Measurements from ENCODE around the gene AQP2. TPM values are rescaled to one million over a fixed set of nuclear protein-coding genes. Genes with fewer than 3 reads are reported as not detected.

Gene AQP2
- total RNA-seq, 1 donor from 2014 or later, result not detected

DNA sequence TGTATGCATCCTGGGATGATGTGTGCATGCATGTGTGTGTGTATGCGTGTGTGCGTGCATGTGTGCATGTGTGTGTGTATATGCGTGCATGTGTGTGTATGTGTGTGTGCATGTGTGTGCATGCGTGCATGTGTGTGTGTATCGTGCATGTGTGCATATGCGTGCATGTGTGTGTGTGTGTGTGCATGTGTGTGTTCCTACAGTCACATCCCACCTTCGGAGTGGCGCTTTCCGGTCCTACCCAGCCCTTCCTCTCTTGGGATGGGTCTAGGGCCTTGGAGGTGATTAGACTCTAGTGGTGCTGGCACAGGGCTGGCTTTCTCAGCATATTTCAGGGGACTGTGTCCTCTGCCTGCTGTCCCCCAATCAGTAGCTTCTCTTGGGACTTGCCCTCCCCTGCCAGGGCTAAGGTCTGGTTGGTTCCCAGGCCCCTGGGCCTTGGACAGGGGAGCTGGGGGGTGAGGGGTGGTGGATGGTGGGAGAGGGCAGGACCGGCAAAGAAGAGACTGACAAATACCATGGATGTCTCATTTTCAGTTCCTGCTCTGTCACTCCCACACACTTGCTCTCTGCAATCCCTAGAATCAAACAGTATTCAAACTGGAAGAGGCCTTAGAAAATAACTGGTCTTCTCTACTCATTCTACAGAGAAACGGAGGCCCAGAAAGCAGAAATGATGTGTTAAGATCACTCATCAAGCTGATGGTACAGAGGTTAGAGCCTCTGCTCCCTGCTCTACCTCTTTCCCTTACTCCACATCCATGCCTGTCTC is 24.9 kb upstream of the AQP2 start:
- H3F3A ChIP-seq (ENCODE audit: low read depth), result no peaks in the 10 kb centered on the region
- no peak overlapping the region for H3K4me2 ChIP-seq
- H3K27me3 ChIP-seq, result no peaks in the 10 kb centered on the region
- no peaks in the 10 kb centered on the region for H4K20me1 ChIP-seq (ENCODE audit: low read depth)
- H3K27ac Mint-ChIP-seq, result peak overlapping the region; percentile 53
- DNase-seq (ENCODE audit: low spot score), result no peak
- no peaks in the 10 kb centered on the region for H3K79me2 ChIP-seq (ENCODE audit: low read depth)
- peak overlapping the region; percentile 38 for H3K4me3 Mint-ChIP-seq
- H3K4me1 Mint-ChIP-seq, result peaks cover 13% of the 10 kb centered on the region
- no peaks in the 10 kb centered on the region for H3K36me3 ChIP-seq
- H3K9me3 ChIP-seq (ENCODE audit: low read depth), result no peaks in the 10 kb centered on the region
- H3K4me1 ChIP-seq, result no peaks in the 10 kb centered on the region
- H3K27me3 Mint-ChIP-seq (ENCODE audit: insufficient read depth, low read depth), result peaks cover 14% of the 10 kb centered on the region
- TF ChIP-seq CTCF (IDR thresholded peaks at IDR 0.05), result no peak
- no peak for TF ChIP-seq EZH2phosphoT487 (IDR thresholded peaks at IDR 0.05)
- TF ChIP-seq EZH2 (IDR thresholded peaks at IDR 0.05), result no peak
- no peak overlapping the region for H3K4me3 ChIP-seq
- no peaks in the 10 kb centered on the region for H3K36me3 Mint-ChIP-seq
- H3K9me3 Mint-ChIP-seq, result no peaks in the 10 kb centered on the region
- no peak overlapping the region for H3K9ac ChIP-seq
- H2AFZ ChIP-seq (replicated peaks), result no peak overlapping the region
- H3K27ac ChIP-seq, result no peak overlapping the region

DNA sequence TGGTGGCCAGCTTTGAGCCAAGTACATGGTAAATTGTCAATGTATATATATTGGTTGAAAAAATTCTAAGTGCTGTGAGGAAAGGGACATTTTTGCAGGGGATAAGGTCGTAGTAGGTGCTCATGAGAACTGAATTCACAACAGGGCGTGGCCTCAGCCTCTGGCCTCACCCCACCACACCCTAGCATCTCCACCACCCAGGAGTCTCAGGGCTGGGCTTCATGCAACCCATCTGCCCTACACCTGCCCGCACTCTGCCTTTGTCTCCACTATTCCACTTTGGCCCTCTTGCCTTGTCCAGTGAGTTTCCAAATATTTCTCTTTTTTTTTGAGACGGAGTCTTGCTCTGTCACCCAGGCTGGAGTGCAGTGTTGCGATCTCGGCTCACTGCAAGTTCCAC is 22.1 kb upstream of the AQP2 start:
- no peak overlapping the region for H3K27ac ChIP-seq
- H3K9me3 ChIP-seq (ENCODE audit: low read depth), result no peaks in the 10 kb centered on the region
- no peaks in the 10 kb centered on the region for H3K79me2 ChIP-seq (ENCODE audit: low read depth)
- H4K20me1 ChIP-seq (ENCODE audit: low read depth), result no peaks in the 10 kb centered on the region
- H3K36me3 ChIP-seq, result no peaks in the 10 kb centered on the region
- H3K27me3 ChIP-seq, result no peaks in the 10 kb centered on the region
- H3K4me1 ChIP-seq, result no peaks in the 10 kb centered on the region
- Mint-ChIP-seq H3K27ac (no peak overlapping the region), H3K36me3 (no peaks in the 10 kb centered on the region), H3K9me3 (no peaks in the 10 kb centered on the region), H3K27me3 (ENCODE audit: insufficient read depth, low read depth) (peaks cover 12% of the 10 kb centered on the region), H3K4me1 (peaks cover 10% of the 10 kb centered on the region), H3K4me3 (no peak overlapping the region)
- TF ChIP-seq EZH2 (IDR thresholded peaks at IDR 0.05) (no peak), EZH2phosphoT487 (IDR thresholded peaks at IDR 0.05) (no peak), CTCF (IDR thresholded peaks at IDR 0.05) (no peak)
- H3K9ac ChIP-seq, result no peak overlapping the region
- H3K4me2 ChIP-seq, result no peak overlapping the region
- no peak overlapping the region for H2AFZ ChIP-seq (replicated peaks)
- H3F3A ChIP-seq (ENCODE audit: low read depth), result no peaks in the 10 kb centered on the region
- no peak for DNase-seq (ENCODE audit: low spot score)
- H3K4me3 ChIP-seq, result no peak overlapping the region

GRCh38 chr12:49929581-49929980 is 21.0 kb upstream of the AQP2 start:
- TF ChIP-seq CTCF (IDR thresholded peaks at IDR 0.05) (no peak), EZH2 (IDR thresholded peaks at IDR 0.05) (no peak), EZH2phosphoT487 (IDR thresholded peaks at IDR 0.05) (no peak)
- H3K36me3 ChIP-seq, result no peaks in the 10 kb centered on the region
- Mint-ChIP-seq H3K9me3 (peaks cover 2% of the 10 kb centered on the region), H3K36me3 (no peaks in the 10 kb centered on the region), H3K4me3 (no peak overlapping the region), H3K27me3 (ENCODE audit: insufficient read depth, low read depth) (peaks cover 12% of the 10 kb centered on the region), H3K4me1 (peaks cover 12% of the 10 kb centered on the region), H3K27ac (peak overlapping the region; percentile 12)
- H3K27me3 ChIP-seq, result no peaks in the 10 kb centered on the region
- no peak overlapping the region for H3K9ac ChIP-seq
- H2AFZ ChIP-seq (replicated peaks), result no peak overlapping the region
- H3K27ac ChIP-seq, result no peak overlapping the region
- H3K4me3 ChIP-seq, result no peak overlapping the region
- no peaks in the 10 kb centered on the region for H3F3A ChIP-seq (ENCODE audit: low read depth)
- H4K20me1 ChIP-seq (ENCODE audit: low read depth), result no peaks in the 10 kb centered on the region
- DNase-seq (ENCODE audit: low spot score), result no peak
- H3K79me2 ChIP-seq (ENCODE audit: low read depth), result no peaks in the 10 kb centered on the region
- H3K4me2 ChIP-seq, result no peak overlapping the region
- no peaks in the 10 kb centered on the region for H3K4me1 ChIP-seq
- H3K9me3 ChIP-seq (ENCODE audit: low read depth), result no peaks in the 10 kb centered on the region
